Measurements from ENCODE around the gene GABRG3.

GRCh38 chr15:27481768-27482167 is 510.8 kb downstream of the GABRG3 start:
- TF ChIP-seq YY1 (IDR thresholded peaks at IDR 0.05; ENCODE audit: insufficient read depth, insufficient read length) (no peak), ZNF274 (IDR thresholded peaks at IDR 0.05; ENCODE audit: low read depth, low read length) (no peak), SUZ12 (IDR thresholded peaks at IDR 0.05; ENCODE audit: extremely low read depth, insufficient read depth, insufficient read length) (no peak)
